Caki2 (cell line): ENCODE results near the gene TRPV5. TPM values are rescaled to one million over a fixed set of nuclear protein-coding genes. Genes with fewer than 3 reads are reported as not detected.

ENCODE experiments used
- DNase-seq: peaks from one replicate; pipeline ENCODE4 v3.0.0-alpha.2; 2015; ENCODE audit warnings: low read depth
- in situ Hi-C: cut with HindIII; loops from 2 replicates; pipeline ENCODE4 v1.10.0; 2016; ENCODE audit warnings: low sequenced_read_pairs, low pct_unique_long_range_greater_than_20kb, mixed read lengths
- total RNA-seq: library from RNA; depleted of rRNA; stranded (reverse); fragments of >200 nt; shearing (Covaris generic); gene quantifications from 2 replicates; pipeline ENCODE4 v1.2.3, GENCODE V29; 2014; ENCODE audit warnings: low replicate concordance

The TRPV5 gene
- total RNA-seq, 1 experiment from 2014 or later, result not detected

DNA sequence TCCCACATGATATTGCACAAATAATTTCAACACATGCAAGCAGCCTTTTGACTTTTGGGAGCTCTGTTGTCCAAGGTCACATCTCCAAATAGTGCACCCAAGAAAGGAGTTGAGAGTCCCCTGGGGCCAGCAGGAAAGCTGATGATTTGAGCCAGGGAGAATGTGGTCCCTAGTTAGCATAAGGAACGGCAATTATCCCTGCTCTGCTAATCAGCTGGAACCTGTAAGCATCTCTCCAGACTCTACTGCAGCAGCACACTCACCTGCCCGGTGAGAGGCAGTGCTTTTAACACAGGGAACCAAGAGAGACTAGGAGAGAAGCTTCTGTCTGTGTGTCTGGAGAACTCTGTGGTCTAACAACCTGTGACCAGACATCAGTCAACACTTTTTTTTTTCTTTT is 17.0 kb downstream of the TRPV5 start:
- DNase-seq, result no peak
- in situ Hi-C loops, result no loop called here

DNA sequence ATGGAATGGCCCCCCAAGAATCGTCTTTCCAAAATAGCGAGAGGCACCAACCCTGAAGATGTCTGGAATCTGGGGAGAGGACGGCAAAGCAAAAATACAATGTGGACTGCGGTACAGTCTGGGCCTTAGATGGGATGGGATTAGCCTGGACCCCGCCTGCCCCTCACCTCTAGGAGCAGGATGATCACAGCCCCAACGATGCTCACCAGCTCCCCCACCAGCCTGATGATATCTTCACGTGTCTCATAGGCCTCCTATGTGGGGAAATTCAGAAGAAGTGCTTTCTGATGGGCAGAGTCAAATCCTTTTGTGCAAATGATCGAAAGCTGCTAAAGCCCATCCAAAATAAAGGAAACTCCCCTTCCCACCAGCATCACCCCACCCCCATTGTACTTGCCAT is 18.2 kb downstream of the TRPV5 start:
- DNase-seq, result no peak
- in situ Hi-C loops, result no loop called here

DNA sequence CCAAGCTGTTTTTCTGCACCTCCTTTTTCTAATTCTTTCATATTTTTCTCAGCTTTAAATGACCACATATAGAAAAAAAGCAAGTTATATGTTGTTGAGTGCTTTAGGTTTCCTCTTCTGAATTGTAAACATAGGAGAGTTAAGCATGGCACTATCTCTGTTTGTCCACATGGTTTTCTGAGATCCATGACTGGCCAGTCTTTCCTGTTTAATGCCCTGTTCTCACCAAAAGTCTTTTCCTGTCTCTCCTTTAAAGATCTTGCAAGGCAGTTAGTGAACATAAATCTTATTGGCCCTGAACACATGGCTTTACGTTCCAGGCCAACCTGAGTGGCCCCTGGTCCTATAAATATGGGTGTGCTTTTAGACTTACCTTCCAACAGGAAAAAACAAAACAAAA is 19.4 kb downstream of the TRPV5 start:
- in situ Hi-C loops, result no loop called here
- no peak for DNase-seq

DNA sequence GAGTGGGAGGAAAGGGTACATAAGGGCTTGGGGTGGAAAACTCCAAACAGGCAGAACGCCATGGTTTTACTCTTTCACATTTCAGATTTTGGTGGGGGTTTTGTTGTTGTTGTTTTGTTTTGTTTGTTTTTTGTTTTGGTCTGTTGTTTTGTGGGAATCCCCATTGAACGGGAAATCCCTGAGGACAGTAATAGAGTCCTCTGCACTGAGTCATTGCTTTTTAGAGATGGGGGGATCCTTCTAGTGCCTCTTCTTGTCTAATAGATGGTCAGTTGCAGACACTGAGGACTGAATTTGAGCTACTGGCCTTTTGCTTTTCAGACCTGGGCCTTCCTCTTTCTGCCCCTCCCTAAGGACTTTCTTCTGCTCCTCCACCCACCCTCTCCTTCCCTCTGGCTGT is 20.0 kb downstream of the TRPV5 start:
- in situ Hi-C loops, result no loop called here
- no peak for DNase-seq

DNA sequence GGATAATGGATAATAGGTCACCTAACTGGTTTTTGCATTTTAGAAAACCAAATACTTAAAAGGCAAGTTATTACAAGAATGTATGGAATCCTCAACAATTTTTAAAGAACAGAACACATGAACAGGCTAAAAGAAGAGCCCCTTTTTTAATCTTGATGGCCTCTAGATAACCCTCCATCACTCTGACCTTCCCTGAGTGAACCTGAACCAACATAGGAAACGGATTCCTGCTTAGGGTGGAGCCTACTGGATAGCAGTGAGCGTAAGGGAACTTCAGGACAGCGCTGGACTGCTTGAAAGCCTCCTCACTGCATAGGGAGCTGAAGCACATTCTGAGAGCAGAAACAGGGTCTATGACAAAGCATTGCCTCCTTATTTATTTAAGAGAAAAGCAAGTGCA is 20.5 kb downstream of the TRPV5 start:
- peak; percentile 5 for DNase-seq
- in situ Hi-C loops, result no loop called here

DNA sequence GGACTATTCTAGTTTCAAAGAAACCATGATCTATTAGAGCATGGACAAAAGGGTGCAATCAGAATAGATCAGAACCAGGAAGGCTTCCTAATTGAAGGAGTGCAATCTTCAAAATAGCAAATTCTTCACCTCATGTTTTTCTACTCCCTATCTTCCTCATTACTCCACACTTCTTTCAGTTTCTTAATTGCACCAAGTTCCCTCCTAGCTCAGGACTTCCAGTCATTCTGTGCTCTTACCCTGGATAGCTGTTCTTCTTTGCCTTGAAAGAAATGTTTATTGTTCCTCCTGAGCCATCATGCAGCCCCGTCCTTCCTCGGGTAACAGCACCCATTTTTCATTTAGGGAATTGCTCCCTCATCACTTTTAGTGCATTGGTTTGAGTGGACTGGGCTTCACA is 23.1 kb downstream of the TRPV5 start:
- in situ Hi-C loops, result no loop called here
- no peak for DNase-seq

DNA sequence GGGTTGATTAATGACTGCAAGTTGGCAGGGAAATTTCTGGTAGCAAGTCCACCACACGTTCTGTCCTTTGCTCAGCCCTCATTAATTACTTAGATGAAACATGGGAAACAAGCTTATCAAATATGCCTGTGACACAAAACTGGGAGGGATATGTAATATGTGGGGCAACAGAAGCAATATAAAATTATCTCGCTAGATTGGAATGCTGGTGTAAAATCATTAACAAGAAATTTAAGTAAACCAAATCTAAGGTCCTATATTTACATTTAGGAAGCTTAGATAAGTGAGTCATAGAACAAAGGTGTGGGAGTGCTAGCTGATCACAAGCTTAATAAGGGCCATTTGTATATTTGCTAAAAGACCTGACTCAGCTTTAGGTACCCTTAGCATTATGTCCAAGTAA is 23.5 kb downstream of the TRPV5 start:
- DNase-seq, result peak; percentile 16
- in situ Hi-C loops, result no loop called here

DNA sequence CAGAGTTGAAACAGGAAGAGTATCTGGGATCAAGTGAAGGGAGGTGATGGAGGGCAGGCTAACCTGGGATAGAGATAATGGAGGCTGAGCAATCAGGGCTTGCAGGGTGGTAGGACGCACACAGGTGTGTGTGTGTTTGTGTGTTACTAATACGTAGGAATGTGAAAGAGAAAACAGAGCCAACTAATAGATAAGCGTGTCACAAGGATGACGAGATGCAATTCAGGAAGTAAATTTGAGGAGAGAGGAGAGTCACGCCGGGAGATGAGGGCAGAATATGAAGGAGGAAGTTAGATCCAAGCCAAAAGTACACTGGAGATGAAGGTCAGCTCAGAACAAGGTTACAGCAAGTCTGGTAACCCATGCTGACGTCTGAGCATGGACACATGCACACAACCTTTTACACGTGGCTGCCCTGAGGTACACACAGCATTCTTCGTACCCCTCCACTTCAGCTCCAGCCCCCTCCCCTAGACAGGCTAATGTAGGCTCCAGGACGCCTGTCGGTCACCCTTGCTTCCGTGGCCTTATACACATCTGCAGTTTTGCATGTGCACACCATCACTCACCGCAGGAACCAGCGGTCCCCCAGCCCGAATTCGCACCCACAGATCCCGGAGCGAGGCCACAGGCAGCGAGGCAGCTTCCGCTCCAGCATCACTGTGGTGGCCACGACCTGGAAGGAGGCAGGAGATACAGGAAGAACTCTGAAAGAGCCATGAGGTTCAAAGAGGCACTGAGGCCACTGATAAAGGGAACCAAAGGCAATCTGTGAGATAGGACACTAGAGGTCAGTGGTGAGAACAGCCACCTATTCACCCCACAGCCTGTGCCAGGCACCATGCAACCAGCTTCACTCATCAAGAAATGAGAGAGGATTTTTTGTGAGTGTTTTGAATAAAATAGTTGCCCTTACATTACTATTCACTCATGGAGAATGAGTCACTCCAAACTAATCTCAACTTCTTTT is 24.3 kb downstream of the TRPV5 start:
- in situ Hi-C loops, result no loop called here
- peak; percentile 7 for DNase-seq

DNA sequence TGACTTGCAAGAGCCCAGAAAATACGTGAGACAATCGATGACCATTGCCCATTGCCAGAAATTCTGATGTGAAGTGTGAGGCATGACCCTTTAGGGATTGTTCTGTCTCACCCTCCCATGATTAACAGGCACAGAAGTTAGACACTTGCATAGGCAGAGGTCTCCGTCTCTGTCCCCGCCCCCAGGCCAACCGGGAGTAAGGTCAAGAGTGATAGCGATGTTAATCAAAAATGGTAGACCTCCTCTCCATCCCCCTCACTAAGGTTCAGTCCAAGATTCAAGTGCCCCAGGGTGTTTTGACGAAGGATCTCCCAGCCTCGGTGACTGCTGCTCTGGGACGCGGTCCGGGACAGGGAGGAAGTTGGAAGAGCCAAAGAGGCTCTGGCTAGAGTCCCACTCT is 25.3 kb downstream of the TRPV5 start:
- in situ Hi-C loops, result no loop called here
- DNase-seq, result no peak

DNA sequence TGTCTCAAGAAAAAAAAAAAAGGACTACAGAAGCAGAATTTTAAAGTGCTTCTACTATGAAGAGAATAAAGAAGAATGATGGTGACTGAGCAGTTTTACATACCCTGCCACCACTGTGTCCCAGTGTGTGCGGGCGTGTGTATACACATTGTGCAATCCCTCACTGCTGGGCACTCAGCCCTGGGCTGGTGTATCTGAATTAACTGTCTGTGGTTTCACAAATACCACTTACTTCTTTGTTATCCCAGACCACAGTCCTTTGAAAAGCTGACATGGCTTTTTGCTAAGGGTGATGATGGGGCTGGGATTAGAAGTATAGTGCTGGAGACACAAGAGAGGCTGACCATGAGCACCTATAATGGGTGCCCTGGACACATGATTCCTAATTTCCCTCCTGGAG is 26.9 kb downstream of the TRPV5 start:
- in situ Hi-C loops, result no loop called here
- no peak for DNase-seq

DNA sequence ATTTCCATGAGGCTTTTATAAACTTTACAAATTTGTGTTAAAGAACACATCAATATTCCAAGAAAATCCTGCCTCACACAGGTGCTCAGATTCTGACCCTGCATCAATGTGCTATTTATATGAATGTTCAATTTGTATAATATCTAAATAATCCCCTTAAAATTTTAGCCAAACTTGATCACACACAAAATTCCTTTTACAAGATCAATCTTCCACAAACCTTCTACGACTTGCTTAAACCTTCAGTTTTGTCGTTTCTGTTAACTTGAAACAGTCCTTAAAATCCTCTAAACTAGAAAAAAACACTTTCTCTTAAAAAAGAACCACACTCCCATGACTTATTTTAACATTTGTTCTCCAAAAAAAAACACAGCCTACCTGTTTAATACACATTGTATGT is 27.8 kb downstream of the TRPV5 start:
- DNase-seq, result no peak
- in situ Hi-C loops, result no loop called here

DNA sequence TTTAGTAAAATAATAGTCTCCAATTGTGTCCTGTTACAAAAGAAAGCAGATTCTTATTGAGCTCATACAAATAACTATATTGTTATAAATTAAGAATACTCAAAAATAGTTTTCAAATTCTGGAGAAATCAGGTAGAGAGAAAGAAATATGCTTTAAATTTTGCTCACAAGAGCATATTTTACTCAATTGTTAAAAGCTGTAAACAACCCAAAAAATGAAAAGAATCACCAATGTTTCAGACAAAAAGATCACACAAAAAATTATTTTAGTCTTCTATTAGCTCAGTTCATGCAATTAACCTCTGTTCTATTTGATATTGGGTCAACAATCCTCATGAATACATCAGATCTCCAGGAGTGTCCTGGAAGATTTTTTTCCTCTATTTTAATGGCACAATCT is 29.4 kb downstream of the TRPV5 start:
- no peak for DNase-seq
- in situ Hi-C loops, result no loop called here

DNA sequence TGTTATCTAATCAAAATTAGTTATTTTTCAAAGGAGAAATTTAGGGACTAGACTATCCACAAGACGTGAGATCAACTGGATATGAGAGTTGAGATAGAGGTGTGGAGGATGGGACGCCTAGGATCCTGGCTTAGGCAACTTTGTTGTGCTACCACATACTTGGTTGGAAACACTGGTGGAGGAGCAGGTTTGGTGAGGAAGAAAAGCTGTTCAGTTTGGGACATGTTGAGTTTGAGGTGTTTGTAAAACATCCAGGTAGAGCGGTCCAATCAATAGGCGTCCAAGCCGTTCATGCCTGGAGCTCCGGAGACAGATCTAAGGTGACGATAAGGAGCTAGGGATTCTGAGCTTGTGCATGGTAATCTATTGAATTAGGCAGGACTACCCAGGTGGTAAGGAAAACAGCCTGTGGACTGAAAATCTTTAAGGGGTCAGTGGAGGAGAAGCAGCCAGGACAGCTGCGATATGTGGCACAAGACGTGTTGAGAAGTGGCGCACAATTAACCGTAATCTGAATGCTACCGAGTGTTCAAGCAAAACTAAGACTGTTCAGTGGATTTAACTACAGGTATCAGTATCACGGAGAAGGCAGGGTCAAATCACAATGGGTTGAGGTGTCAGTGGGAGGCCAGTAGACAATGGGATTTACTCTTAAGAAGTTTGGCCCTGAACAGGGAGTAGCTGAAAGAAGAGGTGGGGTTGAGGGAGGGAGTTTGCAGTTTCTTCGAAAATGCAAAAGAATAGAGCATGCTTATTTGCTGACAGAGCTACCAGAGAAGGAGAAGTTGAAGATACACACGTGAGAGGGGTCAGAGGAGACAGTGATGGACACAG is 31.9 kb downstream of the TRPV5 start:
- DNase-seq, result no peak

DNA sequence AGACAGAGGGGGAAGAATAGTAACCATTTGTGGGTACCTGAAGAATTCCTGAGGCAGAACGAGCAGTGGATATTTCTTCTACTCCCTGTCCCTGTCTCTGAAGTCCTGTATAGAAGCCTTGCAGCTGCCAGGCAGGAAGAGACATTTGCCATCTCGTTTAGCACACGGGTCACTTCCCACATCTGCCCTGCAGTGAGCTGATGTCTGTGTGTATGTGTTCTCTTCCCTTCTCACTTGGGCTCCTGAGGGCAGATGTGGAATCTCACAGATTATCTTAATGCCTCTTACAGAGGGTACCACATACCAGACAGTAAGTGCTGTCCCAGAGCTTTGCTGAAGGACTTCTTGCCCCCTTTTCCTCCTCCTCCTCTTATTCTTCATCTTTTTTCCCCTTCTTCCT is 33.9 kb downstream of the TRPV5 start:
- no peak for DNase-seq
- in situ Hi-C loops, result no loop called here

More for the DNA sequence above, 31.9 kb downstream of the TRPV5 start:
- in situ Hi-C loops, result no loop called here

DNA sequence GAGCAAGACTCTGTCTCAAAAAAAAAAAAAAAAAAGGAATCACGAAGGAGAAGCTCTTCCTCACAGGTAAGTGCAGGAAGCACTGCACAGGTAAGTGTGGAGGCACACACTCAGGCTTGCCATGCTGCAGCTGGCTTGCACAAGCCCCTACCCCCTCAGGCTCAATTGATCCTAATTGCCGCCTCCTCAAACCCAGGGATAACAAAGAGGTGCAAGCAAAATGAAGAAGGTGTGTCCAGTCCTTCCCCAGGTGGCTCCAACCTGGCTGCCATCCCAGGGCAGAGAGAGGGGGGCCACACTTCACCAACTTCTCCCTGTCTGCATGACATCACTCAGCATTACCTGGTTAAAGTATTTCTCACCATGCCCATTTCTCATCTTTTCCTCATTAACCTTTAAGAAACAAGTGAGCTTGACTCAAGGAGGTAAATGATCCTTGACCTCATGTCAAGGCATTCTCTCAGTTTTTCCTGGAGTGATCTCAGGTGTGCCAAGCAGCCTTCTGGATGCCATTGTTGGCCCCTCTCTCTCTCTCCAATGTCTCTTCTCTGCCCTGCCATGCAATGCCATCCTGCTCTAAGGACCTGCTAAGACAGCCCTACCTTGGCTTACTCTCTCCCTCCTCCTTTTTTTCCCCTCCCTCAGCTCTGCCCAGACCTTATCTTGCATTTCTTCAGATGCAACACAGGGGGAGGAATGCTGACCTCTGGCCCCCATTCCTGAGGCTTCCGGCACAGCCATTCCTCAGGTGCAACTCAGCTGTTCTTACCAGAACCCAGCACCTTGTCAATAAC is 35.0 kb downstream of the TRPV5 start:
- no peak for DNase-seq
- in situ Hi-C loops, result no loop called here

DNA sequence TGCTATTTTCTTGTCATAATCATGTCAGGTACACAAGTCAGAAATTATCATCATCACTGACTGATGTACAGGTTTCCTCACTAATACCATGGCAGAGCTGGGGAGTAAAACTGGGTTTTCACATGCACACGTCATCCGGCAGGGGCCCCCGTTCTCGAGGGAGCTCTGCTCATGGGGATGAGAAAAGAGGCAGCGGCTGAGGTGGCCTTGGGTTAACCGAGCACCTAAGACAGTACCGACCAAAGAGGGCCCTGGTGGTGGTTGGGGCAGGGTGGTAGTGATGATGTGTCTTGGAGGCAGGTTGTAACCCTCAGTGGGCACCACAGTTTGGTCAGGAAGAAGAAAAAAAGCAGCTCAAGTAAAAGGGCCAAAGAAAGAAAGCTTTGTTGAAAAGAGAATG is 35.9 kb downstream of the TRPV5 start:
- no peak for DNase-seq
- in situ Hi-C loops, result no loop called here

DNA sequence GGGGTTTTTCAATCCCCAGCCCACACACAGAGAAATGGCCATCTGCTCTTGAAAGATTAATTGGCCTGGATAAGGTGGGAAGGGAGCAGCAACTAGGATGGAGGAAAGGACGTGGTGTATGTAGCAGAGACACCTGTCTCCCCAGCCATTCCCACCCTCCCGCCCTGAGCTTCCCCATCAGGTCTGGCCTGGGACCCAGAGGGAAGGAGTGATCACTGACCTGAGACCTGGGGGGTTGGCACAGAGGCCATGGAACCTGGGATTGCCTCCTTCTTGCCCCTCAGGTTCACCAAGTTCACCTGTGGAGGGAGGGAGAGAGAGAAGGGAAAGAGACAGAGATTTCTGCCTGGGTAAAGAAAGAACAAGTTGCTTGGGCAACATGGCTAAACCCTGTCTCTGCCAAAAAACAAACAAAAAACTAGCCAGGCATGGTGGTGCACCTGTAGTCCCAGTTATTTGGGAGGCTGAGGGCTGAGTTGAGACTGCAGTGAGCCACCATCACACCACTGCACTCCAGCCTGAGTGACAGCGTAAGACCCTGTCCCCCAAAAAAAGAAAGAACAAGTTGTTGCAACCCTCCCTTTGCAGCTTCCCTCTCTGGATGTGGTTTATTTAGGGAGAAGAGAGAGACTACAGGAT is 36.7 kb downstream of the TRPV5 start:
- in situ Hi-C loops, result no loop called here
- no peak for DNase-seq

DNA sequence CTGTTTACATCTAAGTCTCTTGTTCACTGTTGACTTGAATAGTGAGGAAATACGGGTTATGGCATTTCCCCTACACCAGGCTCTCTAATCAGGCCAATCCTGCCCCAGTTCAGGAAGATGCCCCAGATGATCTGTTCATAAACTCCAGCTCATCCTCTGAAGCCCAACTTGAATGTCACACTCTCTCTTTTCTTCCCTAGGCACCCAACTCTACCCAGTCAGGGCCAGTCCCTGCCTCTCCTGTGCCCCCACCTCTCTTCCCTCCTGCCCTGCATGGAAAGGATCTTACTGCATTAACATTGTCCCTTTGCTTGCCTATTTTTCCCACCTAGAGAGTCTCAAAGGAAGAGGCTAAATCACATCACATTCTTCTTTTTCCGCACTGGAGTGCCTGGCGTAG is 37.4 kb downstream of the TRPV5 start:
- DNase-seq, result no peak
- in situ Hi-C loops, result no loop called here
